Esophagus mucosa (tissue), 1 donor: ENCODE results near the gene RAD51B. TPM values are rescaled to one million over a fixed set of nuclear protein-coding genes. Genes with fewer than 3 reads are reported as not detected.
"Not testable (repeated sequence)": the region's sequence is repeated elsewhere in the genome, so short reads cannot be mapped to it uniquely, and the experiment has no call there.

Experiments
- ATAC-seq: fragments of 200-7000 bp; cut with Tn5 transposase; one replicate; pipeline ENCODE4 v1.9.1; 2020
- total RNA-seq: library from RNA; stranded (reverse); gene quantifications from one replicate; pipeline ENCODE4 v1.2.4, GENCODE V29; 2023
- donor health status: DM: yes; HTN: yes; CAD: no.

Gene RAD51B
- total RNA-seq, 1 donor from 2014 or later, result 12.2 TPM

DNA sequence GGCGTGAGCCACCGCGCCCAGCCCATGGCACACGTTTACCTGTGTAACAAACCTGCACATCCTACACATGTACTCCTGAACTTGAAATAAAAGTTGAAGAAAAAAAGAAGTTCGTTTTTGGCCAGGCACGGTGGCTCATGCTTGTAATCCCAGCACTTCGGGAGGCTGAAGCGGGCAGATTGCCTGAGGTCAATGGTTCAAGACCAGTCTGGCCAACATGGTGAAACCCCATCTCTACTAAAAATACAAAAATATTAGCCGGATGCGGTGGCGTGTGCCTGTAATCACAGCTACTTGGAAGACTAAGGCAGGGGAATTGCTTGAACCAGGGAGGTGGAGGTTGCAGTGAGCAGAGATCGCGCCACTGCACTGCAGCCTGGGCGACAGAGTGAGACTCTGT, 879.2 kb downstream of the RAD51B start:
- ATAC-seq, result not testable (repeated sequence)

DNA sequence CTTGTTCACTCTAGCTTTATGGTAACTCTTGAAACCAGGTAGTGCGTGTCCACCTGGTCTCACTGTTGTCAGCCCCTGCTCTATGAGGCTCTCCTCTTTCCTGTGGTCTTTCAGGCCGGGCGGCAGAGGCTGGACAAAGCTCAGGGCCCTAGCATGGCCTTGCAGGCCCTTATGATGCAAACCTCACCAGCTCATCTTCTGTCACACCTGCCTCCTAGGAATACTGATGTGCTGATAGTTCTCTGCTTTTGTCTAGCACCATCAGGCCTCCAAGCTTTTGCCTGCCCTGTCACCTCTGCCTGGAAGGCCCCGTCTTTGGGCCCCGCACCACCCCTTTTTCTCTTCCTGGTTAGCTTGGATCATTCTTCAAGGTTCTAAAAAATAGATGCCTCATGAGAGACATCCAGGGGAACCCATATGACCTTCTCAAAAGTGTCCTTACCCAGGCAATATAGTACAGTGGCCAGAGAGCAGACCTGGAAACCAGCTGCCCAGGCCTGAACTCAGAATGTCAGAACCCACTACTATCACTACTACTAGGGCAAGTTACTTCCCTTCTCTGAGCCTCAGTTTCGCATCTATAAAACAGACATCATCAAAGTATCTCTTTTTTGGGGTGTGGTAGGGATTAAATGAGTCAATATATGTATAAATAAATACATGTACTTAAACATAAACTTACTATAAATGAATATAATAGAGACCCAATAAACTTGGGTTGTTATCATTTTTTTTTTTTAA, 881.6 kb downstream of the RAD51B start:
- ATAC-seq, result no peak

DNA sequence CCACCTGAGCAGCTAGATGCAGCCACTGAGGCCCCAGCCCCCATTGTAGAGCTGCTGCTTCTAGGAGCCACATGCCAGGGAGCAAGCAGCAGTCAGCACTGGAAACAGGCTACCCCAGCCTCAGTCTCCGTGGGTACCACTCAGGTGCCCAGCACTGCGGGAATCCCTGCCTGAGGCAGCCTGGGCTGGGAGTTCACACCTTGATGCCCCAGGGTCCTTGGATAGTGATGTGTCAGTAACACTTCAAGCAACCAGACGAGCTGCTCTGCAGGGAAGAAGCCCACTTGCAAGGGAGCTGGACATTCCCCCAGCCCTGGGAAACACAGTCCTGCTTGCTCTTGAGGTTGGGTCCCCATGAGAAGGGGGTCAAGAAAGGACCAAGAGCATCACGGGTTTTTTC, 882.6 kb downstream of the RAD51B start:
- ATAC-seq, result no peak

DNA sequence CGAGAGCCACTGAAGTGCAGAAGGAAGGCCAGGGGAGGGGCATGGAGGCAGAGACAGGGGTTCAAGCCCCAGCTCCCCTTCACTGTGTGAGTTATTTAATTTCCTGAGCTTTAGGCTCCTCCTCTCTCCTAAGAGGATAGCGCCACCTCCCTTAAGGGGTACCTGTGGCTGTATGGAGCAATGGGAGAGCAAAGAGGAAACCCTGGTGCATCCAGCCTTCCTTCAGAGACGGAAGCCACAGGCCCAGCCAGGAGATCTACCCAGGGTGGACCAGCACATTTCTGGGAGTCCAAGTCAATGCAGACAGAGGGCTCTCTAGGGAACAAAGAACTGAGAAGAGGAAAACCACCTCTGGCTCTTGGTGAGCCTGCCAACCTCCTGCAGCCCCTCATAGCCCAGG, 883.0 kb downstream of the RAD51B start:
- no peak for ATAC-seq

DNA sequence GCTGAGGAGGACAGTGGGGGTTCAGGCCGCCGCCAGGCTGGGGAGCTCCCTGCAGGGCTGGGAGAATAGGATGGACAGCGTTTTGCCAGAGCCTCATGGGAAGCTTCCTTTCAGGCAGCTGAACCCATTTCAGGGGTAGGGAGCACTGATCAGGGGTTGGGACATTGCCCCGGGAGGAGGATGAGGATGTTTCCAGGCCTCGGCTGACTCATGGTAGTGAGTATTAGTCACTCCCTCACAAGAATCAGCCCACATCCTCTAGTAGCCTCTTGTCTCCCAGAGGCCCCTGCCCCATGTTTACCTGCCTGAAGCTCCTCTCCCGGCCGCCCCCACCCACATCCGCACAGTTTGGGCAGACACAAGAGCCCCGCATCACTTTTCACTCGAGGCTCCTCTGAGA, 883.5 kb downstream of the RAD51B start:
- ATAC-seq, result peak; percentile 59

DNA sequence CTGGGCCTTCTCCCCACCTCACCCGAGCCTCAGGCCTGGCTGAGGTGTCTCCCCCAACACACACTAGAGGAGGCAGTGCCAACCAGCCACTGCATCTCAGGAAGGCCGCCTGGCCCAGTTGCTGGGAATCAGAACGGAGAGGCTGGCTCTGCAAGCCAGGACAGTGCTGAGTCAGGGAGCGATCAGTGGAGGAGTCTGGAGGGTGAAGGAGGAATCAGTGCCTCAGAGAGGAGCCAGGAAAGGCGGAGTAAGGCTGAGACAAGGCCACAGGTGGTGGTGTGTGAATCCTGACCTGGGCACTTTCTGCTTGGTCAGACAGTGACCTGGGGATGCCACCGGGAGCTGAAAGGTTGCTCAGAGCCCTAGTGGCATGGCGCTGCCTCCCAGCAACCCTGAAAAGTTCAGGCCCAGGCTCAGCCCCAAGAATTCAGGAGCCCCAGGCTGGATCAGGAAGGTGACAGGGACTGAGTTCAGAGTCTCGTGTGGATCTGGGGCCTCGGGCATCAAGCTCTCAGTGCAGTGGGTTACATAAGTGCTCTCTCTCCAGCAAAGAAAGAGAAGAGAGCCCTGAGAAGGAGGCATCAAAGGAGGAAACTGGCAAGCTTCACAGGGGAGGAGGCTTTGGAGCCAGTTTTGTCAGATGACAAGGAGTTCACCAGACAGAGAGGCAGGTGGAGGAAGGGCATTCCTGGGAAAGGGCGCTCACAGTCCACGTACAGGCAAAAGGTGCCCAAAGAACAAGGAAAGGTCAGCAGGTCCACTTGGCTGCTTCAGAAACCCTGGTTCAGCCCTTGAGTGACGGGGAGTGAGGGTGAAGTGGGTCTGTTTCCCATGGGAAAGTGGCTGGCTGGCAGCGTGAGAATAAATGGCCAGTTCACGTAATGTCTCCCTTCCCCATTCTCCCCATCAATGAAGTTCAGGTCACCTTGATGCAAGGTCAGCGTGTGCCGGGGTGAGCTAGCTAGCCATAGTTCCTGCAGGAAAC, 885.4 kb downstream of the RAD51B start:
- peak; percentile 74 for ATAC-seq

DNA sequence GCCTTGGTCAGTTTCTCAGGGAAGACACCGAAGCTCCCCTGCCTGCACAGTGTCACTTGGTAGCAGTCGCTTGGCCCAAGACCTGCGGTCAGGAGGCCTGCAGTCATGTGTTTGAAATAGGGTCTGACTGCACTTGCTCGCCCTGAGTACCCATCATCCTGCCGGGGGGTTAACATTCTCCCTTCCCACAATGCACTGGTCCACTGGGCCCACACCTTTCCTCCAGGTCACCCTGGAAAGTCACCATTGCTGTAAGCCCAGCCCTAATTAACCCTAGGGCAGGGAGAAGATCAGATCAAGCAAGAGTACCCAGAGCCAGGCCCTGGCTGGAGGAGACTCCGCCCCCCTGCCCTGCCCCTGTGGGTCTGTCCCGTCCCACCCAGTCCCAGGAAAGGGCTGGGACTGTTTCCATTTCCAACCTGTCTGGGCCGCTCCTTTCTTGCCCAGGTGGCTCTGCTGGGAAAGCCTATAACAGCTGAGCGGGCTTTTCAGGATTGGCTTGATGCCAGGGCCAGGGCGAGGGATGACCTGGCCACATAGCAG, 886.2 kb downstream of the RAD51B start:
- ATAC-seq, result peak; percentile 94

DNA sequence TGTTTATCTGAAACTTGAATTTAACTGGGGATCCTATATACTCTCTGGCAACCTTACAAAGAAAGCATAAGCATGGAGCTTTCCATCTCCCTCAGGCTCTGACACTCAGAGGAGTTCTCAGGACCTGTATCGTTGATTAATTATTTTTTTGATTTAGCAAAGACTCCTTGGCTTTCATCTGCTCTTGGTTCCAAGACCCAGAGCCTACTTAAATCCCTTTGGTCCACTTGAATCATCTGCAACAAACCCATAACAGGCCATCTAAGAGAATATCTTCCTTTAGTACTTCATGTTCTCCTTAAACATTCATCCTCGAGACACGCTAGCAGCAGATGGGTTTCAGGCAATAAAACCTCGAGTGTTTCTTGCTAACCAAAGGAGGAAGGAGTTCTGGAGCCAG, 887.9 kb downstream of the RAD51B start:
- ATAC-seq, result no peak

DNA sequence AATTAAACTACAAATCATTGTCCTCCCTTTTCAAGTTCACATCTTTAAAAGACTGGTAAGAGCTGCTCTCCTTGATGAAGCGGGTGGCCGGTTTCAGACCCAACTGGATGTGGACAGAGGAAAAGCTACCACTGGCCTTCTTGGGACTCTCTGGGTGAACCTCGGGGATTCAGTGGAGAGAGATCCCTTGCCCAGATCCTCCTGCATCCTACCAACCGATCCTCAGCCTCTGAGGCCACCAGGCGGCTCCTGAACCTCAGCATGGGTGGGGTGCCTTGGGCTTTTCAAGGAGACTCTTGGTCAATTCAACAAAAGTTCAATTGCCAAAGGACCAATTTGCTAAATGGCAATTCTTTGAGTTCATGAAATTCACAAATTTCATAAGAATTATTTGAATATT, 888.8 kb downstream of the RAD51B start:
- ATAC-seq, result no peak

DNA sequence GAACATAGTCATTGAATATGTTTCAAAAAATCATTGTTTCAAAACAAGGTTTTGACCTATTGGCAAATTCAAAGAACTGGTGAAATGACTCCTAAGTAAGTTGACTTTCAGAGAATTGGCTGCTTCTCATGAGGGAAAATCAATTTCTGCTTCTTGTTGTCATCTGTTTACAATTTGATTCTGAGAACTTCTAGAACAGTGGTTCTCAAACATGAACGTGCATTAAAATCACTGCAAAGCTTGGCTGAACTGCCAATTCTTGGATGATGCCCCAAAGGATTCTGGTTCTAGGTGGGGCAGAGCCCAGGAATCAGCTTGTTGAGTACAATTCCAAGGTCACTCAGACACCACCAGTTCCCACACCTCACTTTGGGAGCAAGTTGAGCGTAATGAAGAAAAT, 889.4 kb downstream of the RAD51B start:
- no peak for ATAC-seq

DNA sequence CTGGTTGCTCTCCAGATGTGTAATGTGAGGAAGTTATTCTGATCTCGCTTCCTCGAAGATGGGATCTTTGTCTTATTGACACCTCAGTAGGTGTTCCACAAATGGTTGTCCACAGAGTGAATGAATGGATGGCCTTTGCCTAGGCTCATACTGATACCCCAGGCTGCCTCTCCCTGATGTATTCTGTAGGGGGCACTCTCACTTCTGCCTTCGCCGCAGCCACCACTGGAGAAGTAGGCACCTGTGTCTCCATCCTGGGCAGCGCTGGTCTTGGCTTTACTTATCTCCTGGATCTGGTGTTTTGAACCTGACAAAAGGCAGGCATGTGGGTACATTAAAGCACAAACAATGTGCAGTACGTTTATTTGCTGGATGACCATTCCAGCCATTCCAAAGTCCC, 891.2 kb downstream of the RAD51B start:
- ATAC-seq, result no peak

DNA sequence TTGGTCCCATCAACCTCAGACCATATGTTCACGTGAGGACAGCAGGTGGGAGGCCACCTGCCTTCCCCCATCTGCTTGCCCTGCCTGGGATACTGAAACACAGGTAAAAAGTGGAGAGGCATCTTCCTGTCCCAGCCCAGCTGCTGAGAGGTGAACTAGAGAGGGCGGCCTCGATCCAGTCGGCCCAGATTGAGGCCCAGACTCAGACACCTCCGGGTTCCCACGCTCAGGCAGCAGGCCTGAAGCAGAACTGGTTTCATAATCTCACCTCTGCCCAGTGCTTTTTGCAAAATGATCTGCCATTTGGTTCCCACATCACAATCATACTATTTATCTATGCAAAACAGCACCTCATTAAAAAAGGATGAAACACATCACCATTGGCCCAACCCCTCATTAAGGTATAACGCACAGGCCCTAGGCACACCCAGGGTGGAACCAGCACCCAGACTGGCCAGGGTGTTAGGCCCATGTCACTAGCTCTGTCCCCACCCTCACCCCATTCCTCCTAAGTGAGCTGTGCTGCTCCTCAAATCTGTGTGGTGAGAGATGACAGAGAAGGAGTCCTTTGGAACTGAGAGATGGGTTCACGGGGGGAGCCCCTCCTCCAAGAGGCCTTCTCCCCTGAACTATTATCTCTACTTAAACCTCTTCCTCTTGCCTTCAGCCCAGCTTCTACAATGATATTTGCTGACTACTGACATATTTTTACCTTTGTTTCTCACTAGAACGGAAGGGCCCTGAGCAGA, 892.2 kb downstream of the RAD51B start:
- peak; percentile 97 for ATAC-seq

DNA sequence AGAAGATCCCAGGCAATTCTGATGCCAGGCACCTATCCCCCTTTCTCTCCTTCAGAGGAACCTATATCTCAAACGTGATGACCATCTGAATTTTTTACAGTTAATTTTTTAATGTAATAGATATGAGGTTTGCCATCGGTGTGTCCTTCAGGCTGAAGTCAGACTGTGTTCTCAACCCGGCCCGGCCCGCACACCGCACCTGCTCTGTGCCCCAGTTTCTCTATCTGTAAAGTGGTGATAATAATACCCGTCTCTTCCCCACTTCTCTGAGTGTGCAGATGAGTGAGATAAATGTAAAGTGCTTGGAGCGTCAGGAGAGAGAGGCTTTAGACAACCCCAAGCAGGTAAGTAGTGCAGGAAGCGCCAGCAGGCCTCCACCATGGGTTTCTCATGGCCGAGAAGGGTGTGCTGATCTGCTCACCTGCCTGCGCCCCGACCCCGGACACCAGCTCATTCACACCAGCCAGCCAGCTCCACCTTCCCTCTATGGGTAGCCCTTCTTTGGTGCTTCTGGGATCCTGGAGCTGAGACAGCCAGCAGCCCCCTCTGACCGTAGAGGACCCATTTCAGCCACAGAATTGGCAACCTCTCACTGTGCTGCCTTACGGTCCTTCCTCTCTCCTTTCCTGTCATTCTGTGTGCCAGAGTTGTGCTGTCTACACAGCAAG, 893.3 kb downstream of the RAD51B start:
- no peak for ATAC-seq

DNA sequence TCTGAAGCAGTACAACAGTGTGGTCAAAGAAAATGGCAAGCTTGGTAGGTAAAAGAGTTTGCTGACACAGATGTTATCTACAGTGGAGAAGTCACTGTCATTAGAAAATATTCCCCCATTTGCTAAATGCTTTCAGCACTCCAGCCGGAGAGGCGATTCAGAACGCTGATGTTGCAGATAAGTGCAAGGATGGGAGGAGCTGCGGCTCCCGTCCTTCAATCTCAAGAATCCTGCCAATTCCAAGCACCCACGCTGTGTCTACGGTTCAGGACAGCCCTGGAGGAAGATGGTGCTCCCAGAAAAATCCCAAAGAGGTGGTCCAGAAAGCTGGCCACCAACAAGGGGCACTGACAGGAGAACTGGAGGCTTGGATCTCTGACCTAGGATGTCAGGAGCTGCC, 894.2 kb downstream of the RAD51B start:
- ATAC-seq, result no peak

DNA sequence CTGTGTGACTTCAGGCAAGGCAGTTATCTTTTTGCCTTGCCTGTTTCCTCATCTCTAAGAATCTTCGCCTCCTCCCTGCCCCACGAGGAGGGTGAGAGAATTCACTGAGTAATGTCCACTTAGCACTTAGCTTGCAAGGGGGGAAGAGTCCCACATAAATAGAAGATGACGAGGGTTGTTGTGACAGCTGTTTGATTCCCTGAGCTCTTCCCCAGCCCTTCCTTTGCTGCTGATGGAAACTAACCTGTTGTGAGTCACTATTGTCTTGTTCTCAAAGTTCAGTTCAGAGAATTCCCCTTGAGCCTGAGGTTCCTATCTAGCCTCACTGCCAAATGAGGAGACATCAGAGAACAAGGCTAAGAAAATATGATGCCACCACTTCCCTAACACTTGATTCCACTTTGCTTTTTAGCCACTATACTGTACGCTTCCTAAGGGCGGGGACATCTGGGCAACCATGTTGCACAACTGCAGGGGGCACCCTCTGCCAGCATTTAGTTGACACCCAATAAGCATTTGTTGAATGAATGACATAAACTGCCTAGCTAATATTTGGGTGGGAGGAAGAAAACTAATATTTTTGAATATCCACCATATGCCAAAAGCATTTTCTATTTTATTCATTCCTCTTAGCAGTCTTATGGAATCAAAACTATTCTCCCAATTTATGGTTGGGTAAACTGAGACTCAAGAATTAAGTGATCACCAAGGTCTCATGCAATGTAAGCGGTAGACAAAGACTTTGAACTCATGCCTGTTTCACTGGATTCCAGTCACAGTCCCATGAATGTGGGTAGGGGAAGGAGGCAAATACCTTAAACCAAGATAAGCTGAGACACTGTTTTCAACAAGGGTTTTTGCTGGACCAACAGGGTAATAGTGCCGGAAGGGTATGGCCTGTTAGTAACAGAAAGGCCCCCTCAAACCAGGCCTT, 895.7 kb downstream of the RAD51B start:
- ATAC-seq, result peak; percentile 20

DNA sequence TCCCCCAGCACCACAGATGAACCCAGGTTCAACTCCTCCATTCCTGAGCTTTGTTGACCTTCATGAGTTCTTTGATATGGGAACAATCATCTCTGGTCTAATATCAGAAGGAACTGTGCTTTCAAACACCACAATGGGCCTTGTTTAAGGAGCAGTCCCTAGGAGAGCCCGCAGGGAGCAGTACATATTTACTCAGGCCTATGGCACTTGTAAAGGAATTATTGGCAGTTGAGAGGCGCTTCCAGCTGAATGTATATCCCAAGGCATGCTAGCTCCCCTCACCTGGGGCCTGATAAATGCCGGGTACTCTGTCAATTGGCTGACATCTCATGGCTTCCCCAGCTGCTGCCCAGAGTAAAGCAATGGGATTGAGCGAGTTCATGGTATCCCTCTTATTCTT, 897.1 kb downstream of the RAD51B start:
- no peak for ATAC-seq

DNA sequence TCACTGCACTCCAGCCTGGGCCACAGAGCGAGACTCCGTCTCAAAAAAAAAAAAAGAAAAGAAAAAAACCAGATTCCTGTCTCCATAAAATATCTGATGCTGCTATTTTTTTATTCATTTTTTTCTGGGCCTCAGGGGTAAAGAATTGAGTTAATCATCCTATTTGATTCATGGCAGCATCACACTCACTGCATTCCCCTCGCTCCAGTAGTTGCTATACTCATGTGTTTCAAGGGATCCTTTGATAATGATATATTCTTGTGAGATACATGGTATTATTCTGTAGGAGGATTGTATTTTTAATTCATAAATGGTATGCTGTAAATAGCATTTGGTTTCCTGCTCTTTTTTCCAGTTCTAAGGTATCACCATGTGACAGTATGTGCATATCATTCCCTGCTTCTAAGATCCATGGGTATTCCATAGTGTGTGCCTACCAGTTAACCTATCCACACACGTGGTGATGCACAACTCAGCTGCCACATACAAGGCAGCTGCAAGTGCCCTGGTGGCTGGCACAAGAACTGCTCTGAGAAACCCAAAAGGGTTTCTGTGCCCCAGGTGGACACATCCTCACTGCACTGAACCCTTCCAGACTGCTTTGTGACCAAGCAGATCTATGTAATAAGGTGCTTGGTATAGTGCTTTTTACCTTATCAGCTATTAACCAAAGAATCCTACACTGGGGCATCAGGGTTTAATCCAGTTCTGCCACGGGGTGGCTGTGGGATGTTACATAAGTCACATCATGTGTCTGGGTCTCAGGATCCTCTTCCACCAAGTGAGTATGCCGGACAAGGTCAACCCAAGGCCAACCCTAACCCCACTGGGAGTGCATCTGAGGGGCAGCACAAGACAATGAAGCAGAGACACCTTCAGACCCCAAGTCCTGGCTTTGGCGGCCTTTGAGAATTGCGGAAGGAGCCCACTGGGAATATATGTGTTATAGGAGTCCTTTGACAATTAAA, 898.7 kb downstream of the RAD51B start:
- ATAC-seq, result peak; percentile 56

DNA sequence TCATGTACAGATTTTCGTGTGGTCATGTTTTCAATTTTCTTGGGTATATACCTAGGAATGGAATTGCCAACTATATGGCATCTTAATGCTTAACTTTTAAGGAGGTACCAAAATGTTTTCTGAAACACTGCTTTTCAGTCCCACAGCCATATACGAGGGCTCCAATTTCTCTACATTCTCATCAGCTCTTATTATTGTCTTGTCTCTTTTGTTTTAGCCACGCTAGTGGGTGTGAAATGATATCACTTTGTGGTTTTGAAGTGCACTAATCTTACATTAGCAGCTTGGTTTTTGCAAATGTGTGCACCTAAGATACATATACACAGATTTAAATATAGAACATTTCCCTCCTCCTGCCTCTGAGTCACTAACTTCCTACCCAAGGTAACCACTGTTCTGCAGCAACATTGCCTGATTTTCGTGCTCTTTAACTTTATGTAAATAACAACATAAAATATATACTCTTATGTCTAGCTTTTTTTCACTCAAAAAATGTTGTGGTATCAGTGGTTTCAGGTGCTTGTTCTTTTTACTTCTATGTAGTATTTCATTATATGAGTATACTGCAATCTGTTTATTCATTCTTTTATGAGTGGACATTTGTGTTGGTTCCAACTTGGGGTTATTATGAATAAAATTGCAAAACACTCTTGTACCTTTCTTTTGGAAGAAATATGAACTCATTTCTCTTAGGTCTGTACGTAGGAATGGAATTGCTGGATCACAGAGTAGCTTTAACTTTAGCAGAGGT, 900.2 kb downstream of the RAD51B start:
- no peak for ATAC-seq

DNA sequence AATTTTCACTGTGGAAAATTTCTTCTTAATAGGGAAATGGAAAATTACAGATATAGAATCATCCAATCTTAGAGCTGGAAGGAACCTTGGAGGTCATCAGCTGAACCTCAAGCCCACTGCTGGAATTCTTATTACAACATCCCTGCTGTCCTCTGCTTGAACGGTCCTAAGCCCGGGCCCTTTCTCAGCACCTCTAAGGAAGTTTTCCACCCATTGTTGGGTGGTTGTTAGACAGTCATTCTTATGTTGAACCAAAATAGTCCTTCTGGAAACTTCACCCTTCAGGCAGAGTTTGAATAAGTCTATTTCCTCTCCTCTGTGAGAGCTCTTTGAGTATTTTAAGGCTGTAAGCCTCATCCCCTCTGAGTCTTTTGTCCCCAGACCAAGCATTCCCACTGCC, 902.6 kb downstream of the RAD51B start:
- ATAC-seq, result no peak
